ENCODE data around the gene HSPA5. TPM values are rescaled to one million over a fixed set of nuclear protein-coding genes. Genes with fewer than 3 reads are reported as not detected.
"Not testable (repeated sequence)": the region's sequence is repeated elsewhere in the genome, so short reads cannot be mapped to it uniquely, and the experiment has no call there.

The HSPA5 gene
- total and polyA plus RNA-seq, 9 donors, result 67.1 to 309 (median 147) TPM

DNA sequence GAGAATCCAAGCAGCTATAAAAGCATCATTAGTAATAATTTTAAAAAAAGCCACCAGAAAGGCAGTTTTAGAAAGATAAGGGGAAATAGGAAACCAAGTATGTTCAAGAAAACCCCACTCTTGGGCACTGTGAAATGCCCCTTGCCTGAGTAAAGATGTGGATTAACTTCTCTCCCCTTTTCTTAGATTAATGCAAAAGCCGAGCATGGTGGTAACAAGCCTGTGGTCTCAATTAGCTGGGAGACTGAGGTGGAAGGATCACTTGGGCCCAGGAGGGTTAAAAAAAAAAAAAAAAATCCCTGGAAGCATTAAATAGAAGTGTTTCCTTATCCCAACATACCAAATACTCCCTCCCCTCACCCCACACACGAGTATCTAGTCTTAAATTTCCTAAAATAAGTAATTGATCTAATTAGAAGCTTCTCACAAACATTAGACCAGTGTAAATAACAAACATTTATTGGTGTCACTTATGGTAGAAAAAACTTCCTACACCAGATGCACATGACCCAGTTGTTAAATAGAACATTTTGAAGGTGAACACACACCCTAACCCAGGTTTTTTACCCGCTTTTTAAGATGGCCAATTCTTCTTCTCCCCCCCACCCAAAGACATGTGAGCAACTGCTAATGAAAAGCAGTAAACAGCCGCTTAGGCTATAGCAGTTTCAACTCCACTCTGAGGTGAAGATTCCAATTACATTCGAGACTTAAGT, 5.2 kb downstream of the HSPA5 start:
- H3K36me3 ChIP-seq, result no peaks in the 10 kb centered on the region
- DNase-seq, result no peak
- TF ChIP-seq, protein P1, sequence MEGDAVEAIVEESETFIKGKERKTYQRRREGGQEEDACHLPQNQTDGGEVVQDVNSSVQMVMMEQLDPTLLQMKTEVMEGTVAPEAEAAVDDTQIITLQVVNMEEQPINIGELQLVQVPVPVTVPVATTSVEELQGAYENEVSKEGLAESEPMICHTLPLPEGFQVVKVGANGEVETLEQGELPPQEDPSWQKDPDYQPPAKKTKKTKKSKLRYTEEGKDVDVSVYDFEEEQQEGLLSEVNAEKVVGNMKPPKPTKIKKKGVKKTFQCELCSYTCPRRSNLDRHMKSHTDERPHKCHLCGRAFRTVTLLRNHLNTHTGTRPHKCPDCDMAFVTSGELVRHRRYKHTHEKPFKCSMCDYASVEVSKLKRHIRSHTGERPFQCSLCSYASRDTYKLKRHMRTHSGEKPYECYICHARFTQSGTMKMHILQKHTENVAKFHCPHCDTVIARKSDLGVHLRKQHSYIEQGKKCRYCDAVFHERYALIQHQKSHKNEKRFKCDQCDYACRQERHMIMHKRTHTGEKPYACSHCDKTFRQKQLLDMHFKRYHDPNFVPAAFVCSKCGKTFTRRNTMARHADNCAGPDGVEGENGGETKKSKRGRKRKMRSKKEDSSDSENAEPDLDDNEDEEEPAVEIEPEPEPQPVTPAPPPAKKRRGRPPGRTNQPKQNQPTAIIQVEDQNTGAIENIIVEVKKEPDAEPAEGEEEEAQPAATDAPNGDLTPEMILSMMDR (IDR thresholded peaks at IDR 0.05), result no peak
- TF ChIP-seq EP300 (IDR thresholded peaks at IDR 0.05), result no peak
- TF ChIP-seq POLR2A (IDR thresholded peaks at IDR 0.05), result no peak
- no peak overlapping the region for H3K4me3 ChIP-seq
- H3K27ac ChIP-seq, result no peak overlapping the region
- peaks cover 11% of the 10 kb centered on the region for H3K4me1 ChIP-seq (ENCODE audit: insufficient read depth)
- no peaks in the 10 kb centered on the region for H3K27me3 ChIP-seq
- intact Hi-C loops (cut with DNase I), result no loop called here
- no peaks in the 10 kb centered on the region for H3K9me3 ChIP-seq
- WGBS, 3 donors, result 34 to 43% (median 38%) methylated on average over 5 of the region's 5 CpGs

DNA sequence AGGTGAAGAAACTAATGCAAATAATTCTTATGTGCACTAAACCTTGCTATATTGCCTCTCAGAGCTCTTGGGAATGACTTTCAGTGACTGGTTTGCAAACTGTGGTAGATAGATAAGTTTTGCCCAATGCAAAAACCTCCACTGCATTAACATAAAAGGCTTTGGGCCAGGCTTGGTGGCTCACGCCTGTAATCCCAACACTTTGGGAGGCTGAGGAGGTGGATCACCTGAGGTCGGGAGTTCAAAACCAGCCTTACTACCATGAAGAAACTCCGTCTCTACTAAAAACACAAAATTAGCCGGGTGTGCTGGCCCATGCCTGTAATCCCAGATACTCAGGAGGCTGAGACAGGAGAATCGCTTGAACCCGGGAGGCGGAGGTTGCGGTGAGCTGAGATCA, 7.0 kb downstream of the HSPA5 start:
- intact Hi-C loops (cut with DNase I); H3K4me1 ChIP-seq (ENCODE audit: insufficient read depth); H3K4me3 ChIP-seq; H3K9me3 ChIP-seq; DNase-seq; H3K36me3 ChIP-seq; H3K27ac ChIP-seq; H3K27me3 ChIP-seq: not testable (repeated sequence)
- 90 to 92% (median 91%) methylated on average over 8 of the region's 8 CpGs for WGBS, 3 donors

DNA sequence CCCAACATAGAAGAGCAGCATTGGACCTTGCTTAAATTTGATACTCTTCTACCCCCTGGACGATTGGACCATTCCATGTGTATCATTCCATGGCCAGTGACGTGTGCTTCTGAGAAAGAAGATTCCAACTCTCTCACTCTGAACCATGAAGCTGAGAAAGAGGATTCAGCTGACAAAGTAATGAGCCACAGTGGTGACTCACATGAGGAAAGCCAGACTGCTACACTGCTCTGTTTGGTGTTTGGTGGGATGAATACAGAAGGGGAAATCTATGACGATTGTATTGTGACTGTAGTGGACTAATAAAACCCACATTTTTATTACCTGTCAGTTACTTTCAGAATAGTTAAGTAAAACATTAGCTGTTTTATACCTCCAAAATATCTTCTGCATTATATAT, 7.5 kb downstream of the HSPA5 start:
- DNase-seq, result no peak
- 16 to 37% (median 36%) methylated on average over 3 of the region's 3 CpGs for WGBS, 3 donors
- intact Hi-C loops (cut with DNase I), result no loop called here
- Histone ChIP-seq H3K9me3 (no peaks in the 10 kb centered on the region), H3K27me3 (no peaks in the 10 kb centered on the region), H3K4me1 (ENCODE audit: insufficient read depth) (peaks cover 5% of the 10 kb centered on the region), H3K27ac (no peak overlapping the region), H3K36me3 (no peaks in the 10 kb centered on the region), H3K4me3 (no peak overlapping the region)
- TF ChIP-seq, protein P1 (IDR thresholded peaks at IDR 0.05), result no peak
- TF ChIP-seq EP300 (IDR thresholded peaks at IDR 0.05) (no peak), POLR2A (IDR thresholded peaks at IDR 0.05) (no peak)

DNA sequence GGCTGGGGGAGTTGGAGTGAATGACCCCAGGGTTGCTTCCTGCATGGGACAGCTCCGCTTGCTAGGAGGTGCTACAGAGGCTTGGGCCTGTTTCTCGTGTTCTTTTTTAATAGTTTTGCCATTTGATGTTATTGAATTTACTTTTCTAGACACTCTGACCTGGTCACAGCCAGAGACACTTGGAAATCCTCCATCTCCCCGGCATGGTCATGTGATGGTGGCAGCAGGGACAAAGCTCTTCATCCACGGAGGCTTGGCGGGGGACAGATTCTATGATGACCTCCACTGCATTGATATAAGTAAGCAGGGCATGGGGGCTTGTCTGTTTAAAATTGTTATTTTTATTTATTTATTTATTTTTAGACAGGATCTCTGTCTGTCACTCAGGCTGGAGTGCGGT, 13.4 kb downstream of the HSPA5 start:
- TF ChIP-seq EP300 (IDR thresholded peaks at IDR 0.05) (no peak), POLR2A (IDR thresholded peaks at IDR 0.05) (no peak)
- TF ChIP-seq, protein P1 (IDR thresholded peaks at IDR 0.05), result no peak
- no peaks in the 10 kb centered on the region for H3K4me1 ChIP-seq (ENCODE audit: insufficient read depth)
- no peaks in the 10 kb centered on the region for H3K9me3 ChIP-seq
- H3K36me3 ChIP-seq, result no peaks in the 10 kb centered on the region
- intact Hi-C loops (cut with DNase I), result no loop called here
- no peak overlapping the region for H3K27ac ChIP-seq
- 91 to 97% (median 96%) methylated on average over 6 of the region's 6 CpGs for WGBS, 3 donors
- H3K27me3 ChIP-seq, result no peaks in the 10 kb centered on the region
- no peak for DNase-seq
- H3K4me3 ChIP-seq, result no peak overlapping the region

DNA sequence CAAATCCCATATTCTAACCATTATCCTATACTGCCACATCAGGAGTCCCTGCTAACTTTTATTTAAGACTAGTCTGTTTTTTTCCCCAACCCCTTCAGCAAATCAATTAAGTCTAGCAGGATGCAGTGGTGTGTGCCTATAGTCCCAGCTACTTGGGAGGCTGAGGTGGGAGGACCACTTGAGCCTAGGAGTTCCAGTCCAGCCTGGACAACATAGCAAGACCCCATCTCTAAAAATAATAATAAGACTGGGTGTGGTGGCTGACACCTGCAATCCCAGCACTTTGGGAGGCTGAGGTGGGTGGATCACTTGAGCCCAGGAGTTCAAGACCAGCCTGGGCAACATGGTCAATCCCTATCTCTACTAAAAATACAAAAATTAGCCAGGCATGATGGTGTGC, 16.3 kb downstream of the HSPA5 start:
- H3K4me3 ChIP-seq; H3K9me3 ChIP-seq; H3K27ac ChIP-seq; H3K27me3 ChIP-seq; DNase-seq; intact Hi-C loops (cut with DNase I); H3K4me1 ChIP-seq (ENCODE audit: insufficient read depth); H3K36me3 ChIP-seq: not testable (repeated sequence)

Measured in ovary (tissue), 9 donors.